Activated naive CD4-positive, alpha-beta T cell treated with anti-CD3 and anti-CD28 coated beads for 36 hours (primary cell): ENCODE results near the gene SPAG5. TPM values are rescaled to one million over a fixed set of nuclear protein-coding genes. Genes with fewer than 3 reads are reported as not detected.
"Not testable (repeated sequence)": the region's sequence is repeated elsewhere in the genome, so short reads cannot be mapped to it uniquely, and the experiment has no call there.

Experiments used
- CTCF ChIA-PET: fragments of 350-600 bp; sonication (Branson Sonifier 250); formaldehyde crosslinking; loops from one replicate; lab custom pipeline; 2021; ENCODE audit warnings: antibody characterized with exemption; lab: Charles Lee
- DNase-seq: peaks from one replicate; pipeline ENCODE4 v3.0.0-alpha.2; 2020
- H3K27ac Mint-ChIP-seq: one replicate; pipeline ENCODE4 v1.8.0; 2021; ENCODE audit warnings: mild to moderate bottlenecking, mixed read lengths
- H3K27me3 Mint-ChIP-seq: one replicate; pipeline ENCODE4 v1.8.0; 2021; ENCODE audit warnings: low read depth, mixed read lengths
- H3K36me3 Mint-ChIP-seq: one replicate; pipeline ENCODE4 v1.8.0; 2021; ENCODE audit warnings: low read depth, mixed read lengths
- H3K4me1 Mint-ChIP-seq: one replicate; pipeline ENCODE4 v1.8.0; 2021; ENCODE audit warnings: low read depth, mixed read lengths
- H3K4me3 Mint-ChIP-seq: one replicate; pipeline ENCODE4 v1.8.0; 2021; ENCODE audit warnings: mild to moderate bottlenecking, moderate library complexity, mixed read lengths
- H3K9me3 Mint-ChIP-seq: one replicate; pipeline ENCODE4 v1.8.0; 2021; ENCODE audit warnings: mixed read lengths
- intact Hi-C: fragments of 100-400 bp; cut with micrococcal nuclease; formaldehyde crosslinking; loops from one replicate; pipeline ENCODE4 v1.15.1; 2023
- total RNA-seq, 2 experiments: library from RNA; stranded (reverse); gene quantifications; one replicate each; pipeline ENCODE4 v1.2.3, GENCODE V29; 2021

Gene SPAG5
- total RNA-seq, 2 experiments from 2014 or later = 210 to 216 TPM

DNA sequence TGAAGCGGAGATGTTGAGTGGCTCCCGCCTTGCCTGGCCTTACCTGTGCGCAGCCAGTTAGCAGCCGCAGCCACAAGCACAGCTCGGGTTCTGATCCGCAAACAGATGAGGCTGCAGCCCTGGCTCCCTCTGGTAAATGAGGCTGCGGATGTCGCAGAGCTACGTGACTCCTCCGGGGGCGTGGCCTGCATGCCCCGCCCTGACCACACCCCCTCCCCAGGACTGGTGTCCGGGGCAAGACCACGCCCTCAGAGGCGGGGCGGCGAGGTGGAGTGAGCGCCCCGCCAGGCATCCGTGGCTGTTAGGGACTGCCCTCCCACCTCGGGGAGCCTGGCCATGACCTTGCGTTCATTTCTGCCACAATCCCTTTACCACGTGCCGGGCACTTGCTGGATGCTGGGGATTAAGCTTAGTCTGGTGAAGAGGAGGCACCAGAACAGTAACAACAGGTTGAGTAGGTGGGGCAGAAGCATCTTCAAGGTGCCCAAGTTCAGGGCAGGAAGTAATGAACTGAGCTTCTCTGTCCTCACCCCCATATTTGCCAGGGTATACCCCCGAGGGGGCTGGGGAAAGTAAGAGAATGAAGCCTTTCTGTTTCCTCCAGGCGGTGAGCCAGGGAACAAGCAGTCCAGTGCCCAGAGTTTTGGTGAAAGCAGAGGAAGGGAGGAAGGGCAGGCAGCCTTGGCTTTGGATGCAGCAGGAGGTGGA is 21.9 kb downstream of the SPAG5 start, which contains the start of gene ALDOC:
Gene ALDOC, minus strand, starts transcription at position 138 of the 708 bp plus-strand sequence. CDS start 1,363 bp downstream, outside the sequence.
- H3K4me3 Mint-ChIP-seq = peak within 1 kb of the TSS; percentile 80
- peaks cover 40% of the 10 kb centered on the region for H3K4me1 Mint-ChIP-seq
- H3K36me3 Mint-ChIP-seq = peaks cover 31% of the 10 kb centered on the region
- CTCF ChIA-PET = interaction anchor here (1.0 to 2.8 kb wide), 6 partner anchors 11 to 160 kb away, joined by 3 to 17 read pairs (median 4); no protein-coding TSS in a partner anchor
- intact Hi-C loops = loop anchor here (1.0 to 10.0 kb wide), 5 partner anchors 22 to 532 kb away; partner anchors contain the start of genes NLK, PHF12, SPAG5 and UNC119
- peak; percentile 98 for DNase-seq
- H3K27me3 Mint-ChIP-seq = no peaks in the 10 kb centered on the region
- peak within 1 kb of the TSS; percentile 84 for H3K27ac Mint-ChIP-seq
- no peaks in the 10 kb centered on the region for H3K9me3 Mint-ChIP-seq

DNA sequence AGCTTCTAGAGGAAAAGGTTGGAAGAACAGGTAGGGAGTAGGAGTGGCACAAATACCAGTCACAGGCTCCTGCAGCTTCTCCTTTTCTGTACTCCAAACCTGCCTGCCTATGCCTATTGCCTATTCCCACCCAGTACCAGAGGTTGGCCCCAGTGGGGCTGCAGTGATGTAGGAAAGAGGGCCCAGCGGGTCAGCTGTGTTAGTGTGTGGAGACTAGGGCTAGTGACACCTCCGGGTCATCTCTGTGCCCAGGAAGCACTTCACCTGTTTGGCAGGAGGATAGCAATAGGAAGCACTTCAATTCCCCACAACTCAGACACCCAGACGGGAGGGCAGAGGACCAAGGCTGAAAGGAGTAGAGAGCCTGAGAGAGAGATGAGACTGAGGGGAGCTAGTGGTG is 22.8 kb downstream of the SPAG5 start:
- H3K27ac Mint-ChIP-seq = peak overlapping the region; percentile 1
- H3K27me3 Mint-ChIP-seq, DNase-seq, H3K9me3 Mint-ChIP-seq: not testable (repeated sequence)
- H3K4me1 Mint-ChIP-seq = peaks cover 42% of the 10 kb centered on the region
- peak overlapping the region; percentile 80 for H3K4me3 Mint-ChIP-seq
- peaks cover 31% of the 10 kb centered on the region for H3K36me3 Mint-ChIP-seq
- intact Hi-C loops = loop anchor here (10.0 kb wide), 3 partner anchors 299 to 531 kb away; partner anchors contain the start of genes NLK and PHF12
- CTCF ChIA-PET = interaction anchor here (1.4 to 2.8 kb wide), 2 partner anchors 28 to 50 kb away, joined by 5 to 17 read pairs; no protein-coding TSS in a partner anchor

DNA sequence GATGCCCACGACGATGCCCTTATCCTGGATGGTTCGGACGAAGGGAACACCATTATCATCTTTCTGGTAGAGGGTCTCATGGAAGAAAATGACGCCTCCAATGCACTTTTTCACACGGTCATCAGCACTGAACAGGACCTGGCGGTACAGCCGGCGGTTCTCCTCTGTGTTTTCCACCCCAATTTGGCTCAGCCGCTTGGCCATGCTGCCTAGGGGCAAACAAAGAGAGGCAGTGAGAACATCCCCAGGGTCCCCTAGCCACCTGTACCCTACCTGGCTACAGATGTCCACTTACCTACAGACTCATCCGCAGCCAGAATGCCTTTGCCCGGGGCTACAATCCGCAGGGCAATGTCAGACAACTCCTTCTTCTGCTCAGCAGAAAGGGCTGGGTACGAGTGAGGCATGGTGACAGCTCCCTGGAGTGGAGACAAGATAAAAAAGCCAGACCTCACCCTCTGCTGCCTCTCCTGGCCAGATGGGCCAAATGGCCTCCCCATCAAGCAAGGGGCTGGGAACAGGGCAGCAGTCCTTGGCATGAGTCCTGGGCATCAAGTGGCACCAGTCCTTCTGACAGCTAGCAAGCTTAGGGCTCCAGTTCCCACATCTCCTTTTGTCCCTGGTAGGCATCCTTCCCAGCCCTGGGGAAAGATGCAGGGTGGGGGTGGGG is 23.6 kb downstream of the SPAG5 start:
- DNase-seq = no peak
- peaks cover 40% of the 10 kb centered on the region for H3K4me1 Mint-ChIP-seq
- intact Hi-C loops = loop anchor here (10.0 kb wide), 3 partner anchors 300 to 530 kb away; partner anchors contain the start of genes NLK and PHF12

GRCh38 chr17:28574526-28574925 is 24.3 kb downstream of the SPAG5 start:
- peaks cover 41% of the 10 kb centered on the region for H3K4me1 Mint-ChIP-seq
- H3K4me3 Mint-ChIP-seq = no peak overlapping the region
- H3K9me3 Mint-ChIP-seq = no peaks in the 10 kb centered on the region
- peak; percentile 13 for DNase-seq
- CTCF ChIA-PET = interaction anchor here (0.6 kb wide), 1 partner anchor 28 kb away, joined by 3 read pairs; no protein-coding TSS in a partner anchor
- intact Hi-C loops = loop anchor here (5.0 to 10.0 kb wide), 4 partner anchors 237 to 530 kb away; partner anchors contain the start of genes IFT20, NLK, PHF12 and TNFAIP1
- H3K27ac Mint-ChIP-seq = no peak overlapping the region
- no peaks in the 10 kb centered on the region for H3K27me3 Mint-ChIP-seq
- peaks cover 27% of the 10 kb centered on the region for H3K36me3 Mint-ChIP-seq

More for the DNA sequence above, 23.6 kb downstream of the SPAG5 start:
- Mint-ChIP-seq H3K27me3 (no peaks in the 10 kb centered on the region), H3K4me3 (no peak overlapping the region), H3K9me3 (no peaks in the 10 kb centered on the region), H3K27ac (no peak overlapping the region), H3K36me3 (peaks cover 29% of the 10 kb centered on the region)
- CTCF ChIA-PET = interaction anchor here (1.4 to 2.8 kb wide), 2 partner anchors 27 to 51 kb away, joined by 5 to 17 read pairs; no protein-coding TSS in a partner anchor

- Mint-ChIP-seq H3K27me3 (no peaks in the 10 kb centered on the region), H3K36me3 (peaks cover 23% of the 10 kb centered on the region), H3K4me1 (peaks cover 40% of the 10 kb centered on the region), H3K27ac (no peak overlapping the region), H3K9me3 (no peaks in the 10 kb centered on the region), H3K4me3 (no peak overlapping the region)
- CTCF ChIA-PET = interaction anchor here (0.6 kb wide), 1 partner anchor 27 kb away, joined by 3 read pairs; no protein-coding TSS in a partner anchor
- no peak for DNase-seq
- intact Hi-C loops = loop anchor here (5.0 to 10.0 kb wide), 4 partner anchors 237 to 529 kb away; partner anchors contain the start of genes IFT20, NLK, PHF12 and TNFAIP1
Observed at GRCh38 chr17:28573966-28574480, 24.8 kb downstream of the SPAG5 start.

- no peak overlapping the region for H3K4me3 Mint-ChIP-seq
Observed at GRCh38 chr17:28573521-28573920, 25.3 kb downstream of the SPAG5 start.

GRCh38 chr17:28573040-28573380 is 25.8 kb downstream of the SPAG5 start:
- H3K27me3 Mint-ChIP-seq = no peaks in the 10 kb centered on the region
- no peak overlapping the region for H3K27ac Mint-ChIP-seq
- H3K4me3 Mint-ChIP-seq = no peak overlapping the region
- H3K4me1 Mint-ChIP-seq = peaks cover 47% of the 10 kb centered on the region
- DNase-seq = no peak
- no peaks in the 10 kb centered on the region for H3K9me3 Mint-ChIP-seq
- H3K36me3 Mint-ChIP-seq = peaks cover 24% of the 10 kb centered on the region
- intact Hi-C loops = loop anchor here (5.0 to 10.0 kb wide), 4 partner anchors 236 to 528 kb away; partner anchors contain the start of genes IFT20, NLK, PHF12 and TNFAIP1
- CTCF ChIA-PET = no interaction called here

More at GRCh38 chr17:28573521-28573920, 25.3 kb downstream of the SPAG5 start:
- CTCF ChIA-PET = no interaction called here
- DNase-seq = no peak
- H3K4me1 Mint-ChIP-seq = peaks cover 43% of the 10 kb centered on the region
- peaks cover 23% of the 10 kb centered on the region for H3K36me3 Mint-ChIP-seq
- no peaks in the 10 kb centered on the region for H3K27me3 Mint-ChIP-seq
- intact Hi-C loops = loop anchor here (5.0 to 10.0 kb wide), 4 partner anchors 236 to 529 kb away; partner anchors contain the start of genes IFT20, NLK, PHF12 and TNFAIP1
- H3K27ac Mint-ChIP-seq = no peak overlapping the region
- H3K9me3 Mint-ChIP-seq = no peaks in the 10 kb centered on the region

GRCh38 chr17:28572259-28573039 is 26.4 kb downstream of the SPAG5 start:
- DNase-seq = no peak
- peak overlapping the region; percentile 85 for H3K4me3 Mint-ChIP-seq
- intact Hi-C loops = loop anchor here (5.0 to 10.0 kb wide), 4 partner anchors 235 to 528 kb away; partner anchors contain the start of genes IFT20, NLK, PHF12 and TNFAIP1
- CTCF ChIA-PET = interaction anchor here (0.8 to 3.8 kb wide), 4 partner anchors 13 to 40 kb away, joined by 3 to 24 read pairs (median 4); no protein-coding TSS in a partner anchor
- H3K4me1 Mint-ChIP-seq = peaks cover 53% of the 10 kb centered on the region
- peaks cover 23% of the 10 kb centered on the region for H3K36me3 Mint-ChIP-seq
- no peaks in the 10 kb centered on the region for H3K9me3 Mint-ChIP-seq
- no peaks in the 10 kb centered on the region for H3K27me3 Mint-ChIP-seq
- H3K27ac Mint-ChIP-seq = peak overlapping the region; percentile 91

GRCh38 chr17:28571361-28572122 is 27.3 kb downstream of the SPAG5 start, which contains the start of gene PIGS:
Gene PIGS (minus strand): TSS chr17:28571524. CDS start chr17:28571496, 28 bp downstream.
- CTCF ChIA-PET = interaction anchor here (0.6 to 3.8 kb wide), 8 partner anchors 14 to 101 kb away, joined by 3 to 24 read pairs (median 3); partner anchors contain the start of gene SPAG5
- intact Hi-C loops = loop anchor here (1.0 to 10.0 kb wide), 6 partner anchors 22 to 527 kb away; partner anchors contain the start of genes BLTP2, IFT20, NLK and PHF12
- peaks cover 20% of the 10 kb centered on the region for H3K36me3 Mint-ChIP-seq
- no peaks in the 10 kb centered on the region for H3K9me3 Mint-ChIP-seq
- DNase-seq = peak; percentile 96
- H3K4me1 Mint-ChIP-seq = peaks cover 51% of the 10 kb centered on the region
- no peaks in the 10 kb centered on the region for H3K27me3 Mint-ChIP-seq
- H3K4me3 Mint-ChIP-seq = peak within 1 kb of the TSS; percentile 85
- H3K27ac Mint-ChIP-seq = peak within 1 kb of the TSS; percentile 91

DNA sequence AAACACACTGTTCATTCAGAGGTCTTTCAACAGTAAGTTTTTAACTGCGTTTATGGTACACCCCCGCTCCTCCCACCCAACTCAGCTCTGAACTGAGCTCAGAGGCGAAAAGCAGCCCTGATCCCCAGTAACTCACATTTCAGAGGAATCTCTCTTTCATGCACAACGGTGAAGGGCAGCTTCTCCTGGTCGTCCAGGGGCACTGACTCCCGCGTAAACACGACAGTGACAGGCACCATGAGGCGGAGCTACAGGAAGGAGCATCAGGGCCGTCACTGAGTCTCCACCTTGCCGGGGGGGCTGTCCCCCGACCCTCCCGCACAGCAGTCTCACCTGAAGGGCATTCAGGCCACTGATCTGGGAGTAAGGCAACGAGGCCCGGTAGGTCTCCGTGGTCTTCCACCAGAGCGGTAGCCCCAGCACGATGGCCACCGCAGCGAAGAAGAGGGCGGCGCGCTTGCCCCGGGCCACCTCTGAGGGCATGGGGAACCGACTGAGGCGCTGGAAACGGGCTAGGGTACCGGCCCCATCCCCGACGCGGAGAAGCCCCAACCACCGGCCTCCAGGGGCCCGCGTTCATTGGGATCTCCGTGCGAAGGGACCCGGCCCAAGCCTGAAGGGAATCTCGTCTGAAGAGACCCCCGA is 28.0 kb downstream of the SPAG5 start:
- intact Hi-C loops = loop anchor here (1.0 to 10.0 kb wide), 6 partner anchors 22 to 526 kb away; partner anchors contain the start of genes BLTP2, IFT20, NLK and PHF12
- Mint-ChIP-seq H3K27me3 (no peaks in the 10 kb centered on the region), H3K4me1 (peaks cover 45% of the 10 kb centered on the region), H3K4me3 (peak overlapping the region; percentile 85), H3K27ac (peak overlapping the region; percentile 91), H3K9me3 (no peaks in the 10 kb centered on the region), H3K36me3 (peaks cover 20% of the 10 kb centered on the region)
- DNase-seq = peak; percentile 69
- CTCF ChIA-PET = interaction anchor here (0.7 to 3.8 kb wide), 7 partner anchors 14 to 75 kb away, joined by 3 to 24 read pairs (median 3); partner anchors contain the start of genes SPAG5 and UNC119
